ENCODE measurements around the gene AKR1B15. TPM values are rescaled to one million over a fixed set of nuclear protein-coding genes. Genes with fewer than 3 reads are reported as not detected.
"Not testable (repeated sequence)": the region's sequence is repeated elsewhere in the genome, so short reads cannot be mapped to it uniquely, and the experiment has no call there.

The AKR1B15 gene
- total RNA-seq, 2 experiments from 2014 or later = not detected

GRCh38 chr7:134534633-134535032 lies 14.3 kb upstream of the AKR1B15 start:
- ATAC-seq (ENCODE audit: poor library complexity) = no peak
- Mint-ChIP-seq H3K27ac (no peak overlapping the region), H3K4me1 (ENCODE audit: low read depth) (no peaks in the 10 kb centered on the region), H3K4me3 (no peak overlapping the region), H3K36me3 (ENCODE audit: low read depth) (no peaks in the 10 kb centered on the region), H3K9me3 (no peaks in the 10 kb centered on the region), H3K27me3 (peaks cover 14% of the 10 kb centered on the region)
- Histone ChIP-seq H3K9me3 (ENCODE audit: control insufficient read depth in 1 of 2, insufficient read depth in 1 of 2, low read length in 2 of 2) (no peaks in the 10 kb centered on the region), H3K4me3 (ENCODE audit: low read length) (no peak overlapping the region), H3K27ac (ENCODE audit: low read depth in 1 of 2, low read length in 2 of 2) (no peak overlapping the region), H3K36me3 (ENCODE audit: insufficient read depth, low read length) (no peaks in the 10 kb centered on the region), H3K4me1 (ENCODE audit: insufficient read depth, low read length) (no peaks in the 10 kb centered on the region), H3K27me3 (ENCODE audit: control insufficient read depth in 1 of 2, insufficient read depth in 2 of 2, low read length in 2 of 2) (no peaks in the 10 kb centered on the region)
- no peak for TF ChIP-seq CTCF (IDR thresholded peaks at IDR 0.05)
- no peak for DNase-seq
- ChIA-PET CTCF (no interaction called here), POLR2A (no interaction called here)
- intact Hi-C loops (cut with DNase I, micrococcal nuclease) = no loop called here

GRCh38 chr7:134535272-134535918 lies 13.5 kb upstream of the AKR1B15 start:
- Histone ChIP-seq H3K4me3 (ENCODE audit: low read length) (no peak overlapping the region), H3K9me3 (ENCODE audit: control insufficient read depth in 1 of 2, insufficient read depth in 1 of 2, low read length in 2 of 2) (no peaks in the 10 kb centered on the region), H3K27me3 (ENCODE audit: control insufficient read depth in 1 of 2, insufficient read depth in 2 of 2, low read length in 2 of 2) (no peaks in the 10 kb centered on the region), H3K36me3 (ENCODE audit: insufficient read depth, low read length) (no peaks in the 10 kb centered on the region), H3K27ac (ENCODE audit: low read depth in 1 of 2, low read length in 2 of 2) (no peak overlapping the region), H3K4me1 (ENCODE audit: insufficient read depth, low read length) (no peaks in the 10 kb centered on the region)
- no peak for TF ChIP-seq CTCF (IDR thresholded peaks at IDR 0.05)
- Mint-ChIP-seq H3K4me1 (ENCODE audit: low read depth) (no peaks in the 10 kb centered on the region), H3K27ac (no peak overlapping the region), H3K27me3 (peaks cover 14% of the 10 kb centered on the region), H3K4me3 (no peak overlapping the region), H3K36me3 (ENCODE audit: low read depth) (no peaks in the 10 kb centered on the region), H3K9me3 (no peaks in the 10 kb centered on the region)
- CTCF ChIA-PET = no interaction called here
- no peak for DNase-seq
- intact Hi-C loops (cut with DNase I, micrococcal nuclease) = no loop called here
- POLR2A ChIA-PET = no interaction called here
- ATAC-seq (ENCODE audit: poor library complexity) = no peak

- Mint-ChIP-seq H3K27ac (no peak overlapping the region), H3K4me3 (no peak overlapping the region), H3K27me3 (peaks cover 11% of the 10 kb centered on the region), H3K9me3 (no peaks in the 10 kb centered on the region), H3K4me1 (ENCODE audit: low read depth) (no peaks in the 10 kb centered on the region), H3K36me3 (ENCODE audit: low read depth) (no peaks in the 10 kb centered on the region)
- Histone ChIP-seq H3K4me3 (ENCODE audit: low read length) (no peak overlapping the region), H3K9me3 (ENCODE audit: control insufficient read depth in 1 of 2, insufficient read depth in 1 of 2, low read length in 2 of 2) (no peaks in the 10 kb centered on the region), H3K36me3 (ENCODE audit: insufficient read depth, low read length) (no peaks in the 10 kb centered on the region), H3K4me1 (ENCODE audit: insufficient read depth, low read length) (no peaks in the 10 kb centered on the region), H3K27me3 (ENCODE audit: control insufficient read depth in 1 of 2, insufficient read depth in 2 of 2, low read length in 2 of 2) (no peaks in the 10 kb centered on the region), H3K27ac (ENCODE audit: low read depth in 1 of 2, low read length in 2 of 2) (no peak overlapping the region)
- CTCF ChIA-PET = no interaction called here
- intact Hi-C loops (cut with DNase I, micrococcal nuclease) = no loop called here
- TF ChIP-seq CTCF (IDR thresholded peaks at IDR 0.05) = no peak
- DNase-seq (no peak), ATAC-seq (ENCODE audit: poor library complexity) (no peak)
- POLR2A ChIA-PET = no interaction called here
These were observed 13.0 kb upstream of the AKR1B15 start for GRCh38 chr7:134535919-134536299.

GRCh38 chr7:134536558-134536957 lies 12.4 kb upstream of the AKR1B15 start:
- H3K36me3 Mint-ChIP-seq (ENCODE audit: low read depth); H3K9me3 Mint-ChIP-seq; H3K4me1 ChIP-seq (ENCODE audit: insufficient read depth, low read length); H3K27ac ChIP-seq (ENCODE audit: low read depth in 1 of 2, low read length in 2 of 2); POLR2A ChIA-PET; ATAC-seq (ENCODE audit: poor library complexity); H3K27ac Mint-ChIP-seq; H3K36me3 ChIP-seq (ENCODE audit: insufficient read depth, low read length); DNase-seq; H3K9me3 ChIP-seq (ENCODE audit: control insufficient read depth in 1 of 2, insufficient read depth in 1 of 2, low read length in 2 of 2); H3K4me3 Mint-ChIP-seq; H3K4me1 Mint-ChIP-seq (ENCODE audit: low read depth); intact Hi-C loops (cut with DNase I, micrococcal nuclease); H3K27me3 ChIP-seq (ENCODE audit: control insufficient read depth in 1 of 2, insufficient read depth in 2 of 2, low read length in 2 of 2); CTCF ChIA-PET; H3K4me3 ChIP-seq (ENCODE audit: low read length): not testable (repeated sequence)
- peaks cover 16% of the 10 kb centered on the region for H3K27me3 Mint-ChIP-seq

GRCh38 chr7:134537273-134537781 lies 11.6 kb upstream of the AKR1B15 start:
- peaks cover 19% of the 10 kb centered on the region for H3K27me3 Mint-ChIP-seq
- CTCF ChIA-PET; H3K9me3 ChIP-seq (ENCODE audit: control insufficient read depth in 1 of 2, insufficient read depth in 1 of 2, low read length in 2 of 2); H3K36me3 ChIP-seq (ENCODE audit: insufficient read depth, low read length); H3K9me3 Mint-ChIP-seq; H3K4me1 Mint-ChIP-seq (ENCODE audit: low read depth); H3K27ac ChIP-seq (ENCODE audit: low read depth in 1 of 2, low read length in 2 of 2); DNase-seq; H3K27ac Mint-ChIP-seq; H3K36me3 Mint-ChIP-seq (ENCODE audit: low read depth); H3K4me3 ChIP-seq (ENCODE audit: low read length); H3K27me3 ChIP-seq (ENCODE audit: control insufficient read depth in 1 of 2, insufficient read depth in 2 of 2, low read length in 2 of 2); POLR2A ChIA-PET; ATAC-seq (ENCODE audit: poor library complexity); H3K4me3 Mint-ChIP-seq; H3K4me1 ChIP-seq (ENCODE audit: insufficient read depth, low read length); intact Hi-C loops (cut with DNase I, micrococcal nuclease): not testable (repeated sequence)

Measured in CD4-positive, alpha-beta T cell (primary cell).